SK-MEL-5 (cell line): ENCODE measurements around the gene FNBP1. TPM values are rescaled to one million over a fixed set of nuclear protein-coding genes. Genes with fewer than 3 reads are reported as not detected.

ENCODE experiments used
- DNase-seq: peaks from one replicate; pipeline ENCODE4 v3.0.0-alpha.2; 2016; ENCODE audit warnings: low read depth, low spot score
- in situ Hi-C: cut with HindIII; loops from 2 replicates; pipeline ENCODE4 v1.10.0; 2016; ENCODE audit warnings: low sequenced_read_pairs, high pct_unique_total_duplicates, low pct_unique_long_range_greater_than_20kb
- small RNA-seq, 2 experiments: library from RNA; depleted of rRNA; stranded (forward); fragments of <200 nt; gene quantifications; one replicate each; pipeline ENCODE3, GENCODE V24; 2014
- total RNA-seq: library from RNA; depleted of rRNA; stranded (reverse); fragments of >200 nt; shearing (Covaris generic); gene quantifications from 2 replicates; pipeline ENCODE4 v1.2.3, GENCODE V29; 2014; rRNA removed

Gene FNBP1
- total RNA-seq, 1 experiment from 2014 or later: 18.6 TPM

DNA sequence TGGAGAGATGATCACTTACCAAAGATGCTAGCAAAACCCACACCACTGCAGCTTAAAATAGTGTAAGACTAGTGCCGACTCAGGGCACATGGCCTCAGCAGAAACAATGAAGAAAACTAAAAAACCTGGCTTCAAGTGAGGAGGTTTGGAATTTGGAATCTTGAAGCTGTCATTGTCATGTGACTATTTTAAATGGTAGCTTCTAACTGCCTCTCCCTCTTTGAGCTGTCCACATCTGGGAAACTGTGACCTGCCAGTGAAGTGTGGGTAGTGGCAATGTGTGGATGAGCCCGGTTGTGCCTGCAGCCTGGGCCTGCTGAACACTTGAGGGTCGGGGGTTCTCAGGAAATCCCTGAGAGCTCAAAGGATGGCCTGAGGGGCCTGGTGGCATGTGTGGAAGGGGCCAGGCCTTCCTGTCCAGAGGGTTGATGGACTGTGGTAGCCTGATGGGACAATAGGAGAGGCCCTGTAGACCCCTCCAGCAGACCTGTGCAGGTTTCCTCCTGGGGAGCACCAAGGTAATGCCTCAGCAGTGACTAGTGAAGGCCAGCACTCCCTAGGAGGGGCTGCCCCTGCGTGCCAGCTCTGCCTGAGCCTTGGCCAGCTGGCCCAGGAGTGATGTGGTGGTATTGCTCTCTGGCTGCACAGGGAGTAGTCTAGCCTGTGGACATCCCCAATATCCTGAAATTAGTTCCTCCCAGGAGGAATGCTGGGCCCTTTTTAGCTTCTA lies 194.1 kb downstream of the FNBP1 start:
- in situ Hi-C loops: no loop called here
- DNase-seq: no peak

DNA sequence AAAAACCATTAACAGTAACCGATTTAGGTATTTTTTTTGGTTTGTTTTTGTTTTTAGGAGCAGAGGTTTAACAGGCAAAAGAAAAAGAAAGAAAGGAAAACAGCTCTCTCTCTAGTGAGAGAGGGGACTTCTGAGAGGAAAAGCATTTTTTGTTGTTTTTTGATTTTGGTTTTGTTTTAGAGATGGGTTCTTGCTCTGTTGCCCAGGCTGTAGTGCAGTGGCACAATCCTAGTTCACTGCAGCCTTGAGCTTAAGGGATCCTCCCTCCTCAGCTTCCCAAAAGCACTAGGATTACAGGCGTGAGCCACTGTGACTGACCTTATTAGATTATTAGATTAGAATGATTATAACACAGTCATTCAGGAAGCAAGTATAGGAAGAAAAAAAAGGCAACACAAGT lies 197.6 kb downstream of the FNBP1 start:
- DNase-seq: no peak
- in situ Hi-C loops: no loop called here

DNA sequence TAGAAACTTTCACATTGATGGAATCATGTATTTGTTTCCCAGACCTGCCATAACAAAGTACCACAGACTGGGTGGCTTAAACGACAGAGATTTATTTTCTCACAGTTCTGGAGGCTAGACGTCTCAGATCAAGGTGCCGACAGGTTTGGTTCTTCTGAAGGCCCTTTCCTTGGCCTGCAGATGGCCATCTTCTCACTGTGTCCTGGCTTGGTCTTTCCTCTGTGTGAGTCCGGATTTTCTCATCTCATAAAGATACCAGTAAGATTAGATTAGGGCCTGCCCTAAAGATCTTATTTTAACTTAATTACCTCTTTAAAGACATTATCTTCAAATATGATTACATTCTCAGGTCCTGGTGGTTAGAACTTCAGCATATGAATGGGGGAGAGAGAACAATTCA lies 201.9 kb downstream of the FNBP1 start:
- in situ Hi-C loops: no loop called here
- no peak for DNase-seq

DNA sequence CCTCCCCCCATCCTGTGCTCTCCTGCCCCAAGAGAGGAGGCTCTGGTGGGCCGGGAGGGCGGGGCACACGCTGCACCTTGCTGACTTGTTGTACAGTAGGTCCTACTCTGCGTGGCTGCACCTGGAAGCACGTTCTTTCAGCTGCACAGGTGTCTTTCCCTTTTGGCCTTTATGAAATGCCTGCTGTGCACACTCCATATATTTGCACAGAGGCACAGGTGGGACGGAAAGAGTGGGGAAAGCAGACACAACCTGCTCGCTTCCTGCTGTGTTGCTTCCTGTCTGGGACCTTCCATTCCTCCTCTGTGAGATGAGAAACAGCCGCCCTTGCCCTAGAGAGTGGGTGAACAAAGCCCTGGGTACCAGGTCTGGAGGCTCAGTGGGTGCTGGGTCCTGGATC lies 203.0 kb downstream of the FNBP1 start:
- in situ Hi-C loops: no loop called here
- no peak for DNase-seq

DNA sequence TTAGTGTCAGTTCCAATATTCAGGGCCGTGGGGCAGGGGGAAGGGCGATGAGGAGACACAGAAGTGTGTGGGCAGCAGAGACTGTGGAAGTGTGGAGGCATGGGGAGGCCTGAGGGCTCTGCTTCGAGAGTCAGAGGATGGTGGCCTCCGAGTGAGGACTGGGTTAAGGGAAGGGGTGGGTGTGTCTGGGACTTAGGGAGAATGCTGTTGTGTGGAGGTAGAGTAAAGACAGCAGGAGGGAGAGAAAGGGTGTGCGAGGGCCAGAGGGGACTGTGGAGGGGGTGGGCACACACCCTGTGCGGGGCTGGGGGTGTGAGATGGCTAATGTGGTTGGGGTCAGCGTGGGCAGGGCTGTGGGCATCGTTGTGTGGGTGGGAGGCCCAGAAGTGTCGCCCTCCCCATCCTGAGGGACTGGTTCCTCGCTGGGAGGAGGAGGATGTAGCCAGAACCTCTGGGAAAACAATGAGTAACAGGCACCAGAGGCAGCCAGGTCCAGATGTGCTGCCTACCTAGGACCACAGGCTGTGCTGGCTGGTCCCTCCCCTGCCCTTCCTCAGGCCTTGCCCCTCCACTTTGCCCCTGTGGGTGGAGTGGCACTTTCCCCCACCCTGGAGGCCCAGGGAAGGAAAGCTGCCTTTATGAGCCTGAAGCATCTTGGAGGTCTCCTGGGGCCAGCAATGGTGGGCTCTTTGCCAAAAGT lies 203.5 kb downstream of the FNBP1 start:
- in situ Hi-C loops: no loop called here
- no peak for DNase-seq

DNA sequence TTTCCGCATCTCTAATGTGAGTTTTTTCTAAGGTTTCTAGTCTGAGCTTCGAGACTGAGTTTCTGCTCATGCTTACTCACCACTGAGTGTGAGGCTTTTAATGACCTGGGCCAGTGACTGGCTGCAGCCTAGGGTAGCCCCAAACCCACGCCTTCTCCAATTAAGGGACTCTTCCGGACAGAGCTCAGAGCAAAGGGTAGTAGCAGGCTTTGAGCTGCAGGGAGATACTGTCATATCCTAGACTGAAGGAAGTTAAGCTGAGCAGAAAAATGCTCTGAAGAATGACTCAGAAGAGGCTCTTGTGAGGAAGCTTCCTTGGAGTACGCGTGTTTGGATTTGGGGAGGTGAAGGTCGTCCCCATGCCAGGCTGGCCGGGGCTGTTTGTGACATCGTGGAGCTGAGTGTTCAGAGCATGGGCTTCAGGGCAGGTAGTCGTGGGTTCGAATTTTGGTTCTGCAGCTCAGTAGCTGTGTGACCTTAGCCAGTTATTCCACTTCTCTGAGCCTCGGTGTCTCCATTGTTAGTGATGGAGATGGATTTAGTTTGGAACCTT lies 204.2 kb downstream of the FNBP1 start:
- DNase-seq: no peak
- in situ Hi-C loops: no loop called here

Small RNAs within 50 kb of the gene (small RNA-seq; reads per million reads assigned to genes)
- 0 reads per million in 2 experiments for gene MIR6855

Other genes with a start within 250 kb of the FNBP1 start
- gene TOR1B, start 240.0 kb downstream of the FNBP1 start, total RNA-seq: 26.5 and 33.2 TPM in 2 replicates
- gene TOR1A, start 219.1 kb downstream of the FNBP1 start, total RNA-seq: 23.7 and 24.7 TPM in 2 replicates
- gene C9orf78, start 207.9 kb downstream of the FNBP1 start, total RNA-seq: 70.8 and 77.7 TPM in 2 replicates
- gene USP20, start 207.7 kb downstream of the FNBP1 start, total RNA-seq: 3.7 and 4.9 TPM in 2 replicates
- gene GPR107, start 10.7 kb upstream of the FNBP1 start, total RNA-seq: 26.1 and 31.3 TPM in 2 replicates
- gene NCS1, start 129.2 kb upstream of the FNBP1 start, total RNA-seq: 90.7 and 92.8 TPM in 2 replicates
- gene HMCN2, start 222.6 kb upstream of the FNBP1 start, total RNA-seq: 0.03 TPM in 1 of 2 replicates, not detected in the other